Measurements from ENCODE around the gene FTCDNL1. TPM values are rescaled to one million over a fixed set of nuclear protein-coding genes. Genes with fewer than 3 reads are reported as not detected.

Gene FTCDNL1
- total RNA-seq, 6 experiments from 2014 or later: 2.7 to 8.7 (median 6.7) TPM

DNA sequence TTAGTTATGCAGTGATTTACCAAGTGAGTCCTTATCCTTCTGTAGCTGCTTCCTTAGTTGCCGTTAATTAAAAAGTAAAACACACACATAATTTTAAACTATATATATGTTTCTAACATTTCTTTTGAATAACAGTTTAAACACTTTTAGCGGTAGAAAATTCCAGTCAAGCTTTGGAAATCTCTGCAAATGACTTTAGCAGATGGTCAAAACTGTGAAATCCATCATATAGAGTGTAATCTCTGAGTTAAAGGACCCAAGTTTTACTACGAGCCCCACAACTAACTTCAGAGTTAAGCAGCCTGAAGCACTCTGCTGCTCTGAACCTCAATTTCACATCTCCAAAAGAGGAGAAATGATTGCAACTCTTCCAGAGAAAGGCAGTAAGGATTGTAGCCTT, 96.2 kb downstream of the FTCDNL1 start:
- ATAC-seq: no peak
- no peak overlapping the region for H3K27ac ChIP-seq
- H3K27me3 ChIP-seq: no peaks in the 10 kb centered on the region
- 72% methylated on average over 3 of the region's 3 CpGs for WGBS (ENCODE audit: insufficient coverage, low coverage, low lambda C conversion rate, missing lambda C conversion rate)
- DNase-seq: no peak
- no peak overlapping the region for H3K4me3 ChIP-seq
- intact Hi-C loops (cut with DNase I): no loop called here
- no peaks in the 10 kb centered on the region for H3K4me1 ChIP-seq
- H3K9me3 ChIP-seq: no peaks in the 10 kb centered on the region
- no peaks in the 10 kb centered on the region for H3K36me3 ChIP-seq
- TF ChIP-seq, protein P1, sequence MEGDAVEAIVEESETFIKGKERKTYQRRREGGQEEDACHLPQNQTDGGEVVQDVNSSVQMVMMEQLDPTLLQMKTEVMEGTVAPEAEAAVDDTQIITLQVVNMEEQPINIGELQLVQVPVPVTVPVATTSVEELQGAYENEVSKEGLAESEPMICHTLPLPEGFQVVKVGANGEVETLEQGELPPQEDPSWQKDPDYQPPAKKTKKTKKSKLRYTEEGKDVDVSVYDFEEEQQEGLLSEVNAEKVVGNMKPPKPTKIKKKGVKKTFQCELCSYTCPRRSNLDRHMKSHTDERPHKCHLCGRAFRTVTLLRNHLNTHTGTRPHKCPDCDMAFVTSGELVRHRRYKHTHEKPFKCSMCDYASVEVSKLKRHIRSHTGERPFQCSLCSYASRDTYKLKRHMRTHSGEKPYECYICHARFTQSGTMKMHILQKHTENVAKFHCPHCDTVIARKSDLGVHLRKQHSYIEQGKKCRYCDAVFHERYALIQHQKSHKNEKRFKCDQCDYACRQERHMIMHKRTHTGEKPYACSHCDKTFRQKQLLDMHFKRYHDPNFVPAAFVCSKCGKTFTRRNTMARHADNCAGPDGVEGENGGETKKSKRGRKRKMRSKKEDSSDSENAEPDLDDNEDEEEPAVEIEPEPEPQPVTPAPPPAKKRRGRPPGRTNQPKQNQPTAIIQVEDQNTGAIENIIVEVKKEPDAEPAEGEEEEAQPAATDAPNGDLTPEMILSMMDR (IDR thresholded peaks at IDR 0.05): no peak
- no peak for TF ChIP-seq POLR2A (IDR thresholded peaks at IDR 0.05)

DNA sequence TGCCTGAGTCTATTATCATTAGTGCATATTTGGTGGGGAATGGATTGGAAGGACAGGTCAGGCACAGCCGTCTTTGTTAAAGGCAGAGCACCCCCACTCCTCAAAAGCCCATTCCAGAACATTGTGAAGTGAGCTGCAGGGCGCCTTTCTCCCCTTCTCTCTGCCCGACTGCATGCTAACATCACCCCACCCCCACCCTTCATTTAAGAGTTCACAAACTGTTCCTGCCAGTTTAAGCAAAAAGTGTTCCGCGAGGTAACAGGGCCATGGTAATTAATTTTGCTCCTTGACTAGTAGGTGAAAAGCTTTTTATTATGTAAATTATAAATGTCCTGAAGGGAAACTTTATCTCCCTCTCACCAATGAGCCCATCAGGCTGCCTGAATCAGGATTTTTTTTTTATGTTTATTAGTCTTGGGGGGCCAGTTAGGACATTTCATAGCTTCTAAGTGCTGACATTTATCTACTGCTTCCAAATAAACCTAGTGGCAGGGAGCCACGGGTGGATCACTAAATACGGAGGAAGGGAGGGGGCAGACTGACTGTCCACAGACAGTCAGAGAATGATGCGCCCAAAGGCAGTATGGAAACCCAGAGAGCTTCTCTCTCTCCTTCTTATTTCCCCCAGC, 99.4 kb downstream of the FTCDNL1 start:
- ATAC-seq: no peak
- Histone ChIP-seq H3K4me3 (no peak overlapping the region), H3K36me3 (no peaks in the 10 kb centered on the region), H3K27me3 (no peaks in the 10 kb centered on the region), H3K9me3 (no peaks in the 10 kb centered on the region), H3K4me1 (no peaks in the 10 kb centered on the region), H3K27ac (no peak overlapping the region)
- intact Hi-C loops (cut with DNase I): no loop called here
- no peak for TF ChIP-seq POLR2A (IDR thresholded peaks at IDR 0.05)
- TF ChIP-seq, protein P1 (IDR thresholded peaks at IDR 0.05): no peak
- no peak for DNase-seq
- WGBS (ENCODE audit: insufficient coverage, low coverage, low lambda C conversion rate, missing lambda C conversion rate): 69% methylated on average over 6 of the region's 8 CpGs

DNA sequence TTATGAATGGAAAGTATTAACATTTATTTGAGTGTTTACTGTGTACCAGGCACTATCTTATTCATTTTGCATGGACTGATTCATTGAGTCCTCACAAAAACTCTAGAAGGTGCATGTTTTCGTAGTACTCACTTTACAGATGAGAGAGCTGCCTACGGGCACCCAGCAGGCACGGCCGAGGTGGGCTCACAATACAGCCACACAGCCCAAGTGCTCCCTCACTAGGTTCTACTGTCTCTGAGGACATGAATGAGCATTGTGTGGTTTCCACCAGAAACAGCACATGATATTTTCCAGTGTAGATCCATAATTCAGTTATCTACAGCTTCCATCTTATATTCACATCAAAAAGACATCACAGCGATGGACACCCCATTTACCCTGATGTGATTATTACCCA, 101.4 kb downstream of the FTCDNL1 start:
- TF ChIP-seq, protein P1 (IDR thresholded peaks at IDR 0.05): no peak
- no peak for TF ChIP-seq POLR2A (IDR thresholded peaks at IDR 0.05)
- Histone ChIP-seq H3K27me3 (no peaks in the 10 kb centered on the region), H3K27ac (no peak overlapping the region), H3K36me3 (no peaks in the 10 kb centered on the region), H3K4me3 (no peak overlapping the region), H3K4me1 (no peaks in the 10 kb centered on the region), H3K9me3 (no peaks in the 10 kb centered on the region)
- DNase-seq (no peak), ATAC-seq (no peak)
- intact Hi-C loops (cut with DNase I): no loop called here
- whole genome bisulfite sequencing (ENCODE audit: insufficient coverage, low coverage, low lambda C conversion rate, missing lambda C conversion rate): 82% methylated on average over 3 of the region's 5 CpGs

DNA sequence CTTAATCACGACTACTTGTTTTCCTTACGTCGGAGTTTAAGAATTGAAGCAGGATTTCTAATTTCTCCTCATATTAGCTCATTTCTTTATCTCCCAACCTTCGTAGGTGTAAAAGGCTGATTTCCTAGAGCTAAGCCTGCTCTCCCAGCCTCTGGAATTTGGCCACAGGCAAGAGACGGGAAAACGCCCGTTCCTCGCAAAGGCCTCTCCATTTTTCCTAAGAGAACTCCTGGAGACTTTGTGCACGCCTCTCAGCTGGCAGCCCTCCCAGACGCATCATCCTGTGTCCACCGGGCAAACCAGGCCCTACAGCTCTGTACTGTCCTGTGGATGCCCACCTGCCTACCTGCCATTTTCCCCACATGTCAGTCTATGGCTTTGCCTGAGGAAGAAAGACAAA, 106.3 kb downstream of the FTCDNL1 start:
- intact Hi-C loops (cut with DNase I): loop anchor here in 1 of 2 donors (5.0 kb wide), 1 partner anchor 37 kb away; no protein-coding TSS in a partner anchor
- H3K4me3 ChIP-seq: no peak overlapping the region
- no peak for ATAC-seq
- no peaks in the 10 kb centered on the region for H3K9me3 ChIP-seq
- no peaks in the 10 kb centered on the region for H3K27me3 ChIP-seq
- H3K36me3 ChIP-seq: no peaks in the 10 kb centered on the region
- no peak overlapping the region for H3K27ac ChIP-seq
- H3K4me1 ChIP-seq: peaks cover 0 to 2% (median under 1%) of the 10 kb centered on the region in 4 donors
- 96% methylated on average over 9 of the region's 11 CpGs for WGBS (ENCODE audit: insufficient coverage, low coverage, low lambda C conversion rate, missing lambda C conversion rate)
- TF ChIP-seq, protein P1 (IDR thresholded peaks at IDR 0.05): no peak
- TF ChIP-seq POLR2A (IDR thresholded peaks at IDR 0.05): no peak
- DNase-seq: no peak
